HepG2 (cell line): ENCODE measurements around the gene SYT1.

Source experiments
- CBX2 ChIP-seq, 2 experiments: fragments of 200-600 bp in 1 of 2; sonication (generic); formaldehyde crosslinking in 1 of 2; IDR thresholded peaks; 2 replicates each; pipeline versions ENCODE4 v1.7.0 to v1.8.1; 2018 to 2022; ENCODE audit warnings: low read depth in 2 of 2, low read length in 1 of 2, mild to moderate bottlenecking in 1 of 2, missing genetic modification reagents in 1 of 2
- POLR2A ChIP-seq, 2 experiments: IDR thresholded peaks; 2 replicates each; pipeline ENCODE4 v1.6.1; 2011; ENCODE audit warnings: low read depth in 2 of 2, low read length in 2 of 2, mild to moderate bottlenecking in 1 of 2, moderate library complexity in 1 of 2; ENCODE audit not compliant: insufficient read depth in 1 of 2
- POLR2AphosphoS2 ChIP-seq: IDR thresholded peaks from 2 replicates; pipeline ENCODE4 v1.6.1; 2011; ENCODE audit warnings: low read depth, low read length, improper control_type of control experiment
- RAD51 ChIP-seq: fragments of 450-650 bp; IDR thresholded peaks from 2 replicates; pipeline ENCODE4 v1.6.1; 2016; ENCODE audit warnings: borderline replicate concordance
- RNF2 ChIP-seq: fragments of 450-650 bp; conservative IDR thresholded peaks from 2 replicates; pipeline ENCODE4 v1.6.1; 2016; ENCODE audit warnings: low read depth
- SP1 ChIP-seq, 2 experiments: fragments of 450-650 bp in 1 of 2; sonication (generic) in 1 of 2; formaldehyde crosslinking in 1 of 2; IDR thresholded peaks; 2 replicates each; pipeline versions ENCODE4 v1.4.0 to v1.6.1; 2016 to 2020; ENCODE audit warnings: missing genetic modification reagents in 1 of 2
- ZFX ChIP-seq: sonication (generic); formaldehyde crosslinking; IDR thresholded peaks from 2 replicates; pipeline ENCODE4 v1.4.0; 2020; ENCODE audit warnings: mild to moderate bottlenecking, low read depth, missing genetic modification reagents, moderate library complexity
- TF ChIP-seq, protein P1 (sequence below): sonication (generic); formaldehyde crosslinking; IDR thresholded peaks from 2 replicates; pipeline ENCODE4 v1.5.1; 2020; ENCODE audit warnings: missing genetic modification reagents, mild to moderate bottlenecking, borderline replicate concordance
- TF ChIP-seq, protein P2 (sequence below), 2 experiments: fragments of 450-650 bp in 1 of 2; sonication (generic) in 1 of 2; formaldehyde crosslinking; IDR thresholded peaks; 2 replicates each; pipeline versions ENCODE4 v1.5.0 to v1.8.0; 2020 to 2022; ENCODE audit warnings: mild to moderate bottlenecking in 1 of 2, missing genetic modification reagents in 1 of 2
- TF ChIP-seq, protein P3 (sequence below): sonication (generic); formaldehyde crosslinking; IDR thresholded peaks from 2 replicates; pipeline ENCODE4 v1.5.0; 2020; ENCODE audit warnings: mild to moderate bottlenecking, missing genetic modification reagents, moderate library complexity
- TF ChIP-seq, protein P4 (sequence below): sonication (generic); formaldehyde crosslinking; IDR thresholded peaks from 2 replicates; pipeline ENCODE4 v1.4.0; 2020; ENCODE audit warnings: missing genetic modification reagents, mild to moderate bottlenecking, borderline replicate concordance
- TF ChIP-seq, protein P5 (sequence below): sonication (generic); formaldehyde crosslinking; IDR thresholded peaks from 2 replicates; pipeline ENCODE4 v1.8.0; 2022; ENCODE audit warnings: missing genetic modification reagents, mild to moderate bottlenecking, borderline replicate concordance

DNA sequence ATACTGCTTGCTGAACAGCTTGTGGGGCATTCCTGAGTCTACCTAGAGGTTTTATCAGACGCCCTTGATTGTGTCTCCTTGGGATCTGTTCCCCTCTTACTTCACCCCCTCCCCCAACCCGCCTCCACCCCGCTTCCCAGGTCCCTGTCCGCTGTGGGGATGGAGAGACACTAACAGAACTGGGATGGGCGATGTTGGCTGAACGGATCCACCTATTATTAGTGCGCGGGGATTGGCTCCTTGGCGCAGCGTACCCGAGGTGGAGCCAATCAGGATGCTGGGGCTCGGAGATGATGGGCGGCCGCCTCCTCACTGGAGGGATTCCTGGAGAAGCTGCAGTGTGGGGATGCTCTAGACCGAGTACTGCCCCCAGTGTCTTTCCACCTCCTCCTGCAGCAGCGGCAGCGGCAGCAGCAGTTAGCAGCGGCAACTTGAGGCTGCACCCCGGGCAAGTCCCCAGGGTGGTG, at the start of gene SYT1:
- TF ChIP-seq, protein P1, sequence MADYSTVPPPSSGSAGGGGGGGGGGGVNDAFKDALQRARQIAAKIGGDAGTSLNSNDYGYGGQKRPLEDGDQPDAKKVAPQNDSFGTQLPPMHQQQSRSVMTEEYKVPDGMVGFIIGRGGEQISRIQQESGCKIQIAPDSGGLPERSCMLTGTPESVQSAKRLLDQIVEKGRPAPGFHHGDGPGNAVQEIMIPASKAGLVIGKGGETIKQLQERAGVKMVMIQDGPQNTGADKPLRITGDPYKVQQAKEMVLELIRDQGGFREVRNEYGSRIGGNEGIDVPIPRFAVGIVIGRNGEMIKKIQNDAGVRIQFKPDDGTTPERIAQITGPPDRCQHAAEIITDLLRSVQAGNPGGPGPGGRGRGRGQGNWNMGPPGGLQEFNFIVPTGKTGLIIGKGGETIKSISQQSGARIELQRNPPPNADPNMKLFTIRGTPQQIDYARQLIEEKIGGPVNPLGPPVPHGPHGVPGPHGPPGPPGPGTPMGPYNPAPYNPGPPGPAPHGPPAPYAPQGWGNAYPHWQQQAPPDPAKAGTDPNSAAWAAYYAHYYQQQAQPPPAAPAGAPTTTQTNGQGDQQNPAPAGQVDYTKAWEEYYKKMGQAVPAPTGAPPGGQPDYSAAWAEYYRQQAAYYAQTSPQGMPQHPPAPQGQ (CRISPR knock-in tag), result no peak
- TF ChIP-seq CBX2 (IDR thresholded peaks at IDR 0.05; ENCODE audit: low read depth, low read length) (no peak), CBX2 (CRISPR knock-in tag; IDR thresholded peaks at IDR 0.05; ENCODE audit: low read depth) (no peak), SP1 (IDR thresholded peaks at IDR 0.05) (no peak), SP1 (CRISPR knock-in tag; IDR thresholded peaks at IDR 0.05) (no peak), ZFX (no peak), RAD51 (no peak), POLR2A (IDR thresholded peaks at IDR 0.05; ENCODE audit: insufficient read depth in 1 of 2, low read depth in 2 of 2, low read length in 2 of 2) (no peak), POLR2AphosphoS2 (no peak), RNF2 (no peak)
- TF ChIP-seq, protein P2, sequence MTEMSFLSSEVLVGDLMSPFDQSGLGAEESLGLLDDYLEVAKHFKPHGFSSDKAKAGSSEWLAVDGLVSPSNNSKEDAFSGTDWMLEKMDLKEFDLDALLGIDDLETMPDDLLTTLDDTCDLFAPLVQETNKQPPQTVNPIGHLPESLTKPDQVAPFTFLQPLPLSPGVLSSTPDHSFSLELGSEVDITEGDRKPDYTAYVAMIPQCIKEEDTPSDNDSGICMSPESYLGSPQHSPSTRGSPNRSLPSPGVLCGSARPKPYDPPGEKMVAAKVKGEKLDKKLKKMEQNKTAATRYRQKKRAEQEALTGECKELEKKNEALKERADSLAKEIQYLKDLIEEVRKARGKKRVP (CRISPR knock-in tag; IDR thresholded peaks at IDR 0.05), result no peak
- TF ChIP-seq, protein P3, sequence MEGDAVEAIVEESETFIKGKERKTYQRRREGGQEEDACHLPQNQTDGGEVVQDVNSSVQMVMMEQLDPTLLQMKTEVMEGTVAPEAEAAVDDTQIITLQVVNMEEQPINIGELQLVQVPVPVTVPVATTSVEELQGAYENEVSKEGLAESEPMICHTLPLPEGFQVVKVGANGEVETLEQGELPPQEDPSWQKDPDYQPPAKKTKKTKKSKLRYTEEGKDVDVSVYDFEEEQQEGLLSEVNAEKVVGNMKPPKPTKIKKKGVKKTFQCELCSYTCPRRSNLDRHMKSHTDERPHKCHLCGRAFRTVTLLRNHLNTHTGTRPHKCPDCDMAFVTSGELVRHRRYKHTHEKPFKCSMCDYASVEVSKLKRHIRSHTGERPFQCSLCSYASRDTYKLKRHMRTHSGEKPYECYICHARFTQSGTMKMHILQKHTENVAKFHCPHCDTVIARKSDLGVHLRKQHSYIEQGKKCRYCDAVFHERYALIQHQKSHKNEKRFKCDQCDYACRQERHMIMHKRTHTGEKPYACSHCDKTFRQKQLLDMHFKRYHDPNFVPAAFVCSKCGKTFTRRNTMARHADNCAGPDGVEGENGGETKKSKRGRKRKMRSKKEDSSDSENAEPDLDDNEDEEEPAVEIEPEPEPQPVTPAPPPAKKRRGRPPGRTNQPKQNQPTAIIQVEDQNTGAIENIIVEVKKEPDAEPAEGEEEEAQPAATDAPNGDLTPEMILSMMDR (CRISPR knock-in tag), result no peak
- TF ChIP-seq, protein P4, sequence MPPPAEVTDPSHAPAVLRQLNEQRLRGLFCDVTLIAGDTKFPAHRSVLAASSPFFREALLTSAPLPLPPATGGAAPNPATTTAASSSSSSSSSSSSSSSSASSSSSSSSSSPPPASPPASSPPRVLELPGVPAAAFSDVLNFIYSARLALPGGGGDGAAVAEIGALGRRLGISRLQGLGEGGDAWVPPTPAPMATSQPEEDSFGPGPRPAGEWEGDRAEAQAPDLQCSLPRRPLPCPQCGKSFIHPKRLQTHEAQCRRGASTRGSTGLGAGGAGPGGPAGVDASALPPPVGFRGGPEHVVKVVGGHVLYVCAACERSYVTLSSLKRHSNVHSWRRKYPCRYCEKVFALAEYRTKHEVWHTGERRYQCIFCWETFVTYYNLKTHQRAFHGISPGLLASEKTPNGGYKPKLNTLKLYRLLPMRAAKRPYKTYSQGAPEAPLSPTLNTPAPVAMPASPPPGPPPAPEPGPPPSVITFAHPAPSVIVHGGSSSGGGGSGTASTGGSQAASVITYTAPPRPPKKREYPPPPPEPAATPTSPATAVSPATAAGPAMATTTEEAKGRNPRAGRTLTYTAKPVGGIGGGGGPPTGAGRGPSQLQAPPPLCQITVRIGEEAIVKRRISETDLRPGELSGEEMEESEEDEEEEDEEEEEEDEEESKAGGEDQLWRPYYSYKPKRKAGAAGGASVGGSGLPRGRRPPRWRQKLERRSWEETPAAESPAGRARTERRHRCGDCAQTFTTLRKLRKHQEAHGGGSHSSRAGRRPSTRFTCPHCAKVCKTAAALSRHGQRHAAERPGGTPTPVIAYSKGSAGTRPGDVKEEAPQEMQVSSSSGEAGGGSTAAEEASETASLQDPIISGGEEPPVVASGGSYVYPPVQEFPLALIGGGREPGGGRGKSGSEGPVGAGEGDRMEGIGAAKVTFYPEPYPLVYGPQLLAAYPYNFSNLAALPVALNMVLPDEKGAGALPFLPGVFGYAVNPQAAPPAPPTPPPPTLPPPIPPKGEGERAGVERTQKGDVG (CRISPR knock-in tag), result no peak
- TF ChIP-seq, protein P5, sequence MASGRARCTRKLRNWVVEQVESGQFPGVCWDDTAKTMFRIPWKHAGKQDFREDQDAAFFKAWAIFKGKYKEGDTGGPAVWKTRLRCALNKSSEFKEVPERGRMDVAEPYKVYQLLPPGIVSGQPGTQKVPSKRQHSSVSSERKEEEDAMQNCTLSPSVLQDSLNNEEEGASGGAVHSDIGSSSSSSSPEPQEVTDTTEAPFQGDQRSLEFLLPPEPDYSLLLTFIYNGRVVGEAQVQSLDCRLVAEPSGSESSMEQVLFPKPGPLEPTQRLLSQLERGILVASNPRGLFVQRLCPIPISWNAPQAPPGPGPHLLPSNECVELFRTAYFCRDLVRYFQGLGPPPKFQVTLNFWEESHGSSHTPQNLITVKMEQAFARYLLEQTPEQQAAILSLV, result no peak
